ENCODE results near the gene HTN3.

DNA sequence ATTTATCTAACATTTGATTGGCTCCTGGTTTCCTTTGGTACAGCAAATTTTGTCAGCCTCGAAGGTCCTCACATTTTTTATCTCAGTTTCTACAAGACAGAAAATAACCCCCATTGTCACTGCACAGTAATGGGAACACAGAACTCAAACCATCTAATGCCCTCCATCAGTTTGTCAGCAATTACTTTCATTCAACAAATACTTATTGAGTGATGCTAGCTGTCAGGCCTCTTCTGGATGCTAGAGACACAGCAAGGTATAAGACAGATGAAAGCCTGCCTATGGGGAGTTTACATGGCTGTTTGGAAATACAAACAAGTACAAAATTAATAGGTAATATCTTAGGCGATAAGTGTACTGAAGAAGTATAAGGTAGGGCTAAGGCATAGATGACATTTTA, 5.0 kb upstream of the HTN3 start:
- TF ChIP-seq, protein P1, sequence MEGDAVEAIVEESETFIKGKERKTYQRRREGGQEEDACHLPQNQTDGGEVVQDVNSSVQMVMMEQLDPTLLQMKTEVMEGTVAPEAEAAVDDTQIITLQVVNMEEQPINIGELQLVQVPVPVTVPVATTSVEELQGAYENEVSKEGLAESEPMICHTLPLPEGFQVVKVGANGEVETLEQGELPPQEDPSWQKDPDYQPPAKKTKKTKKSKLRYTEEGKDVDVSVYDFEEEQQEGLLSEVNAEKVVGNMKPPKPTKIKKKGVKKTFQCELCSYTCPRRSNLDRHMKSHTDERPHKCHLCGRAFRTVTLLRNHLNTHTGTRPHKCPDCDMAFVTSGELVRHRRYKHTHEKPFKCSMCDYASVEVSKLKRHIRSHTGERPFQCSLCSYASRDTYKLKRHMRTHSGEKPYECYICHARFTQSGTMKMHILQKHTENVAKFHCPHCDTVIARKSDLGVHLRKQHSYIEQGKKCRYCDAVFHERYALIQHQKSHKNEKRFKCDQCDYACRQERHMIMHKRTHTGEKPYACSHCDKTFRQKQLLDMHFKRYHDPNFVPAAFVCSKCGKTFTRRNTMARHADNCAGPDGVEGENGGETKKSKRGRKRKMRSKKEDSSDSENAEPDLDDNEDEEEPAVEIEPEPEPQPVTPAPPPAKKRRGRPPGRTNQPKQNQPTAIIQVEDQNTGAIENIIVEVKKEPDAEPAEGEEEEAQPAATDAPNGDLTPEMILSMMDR (IDR thresholded peaks at IDR 0.05; ENCODE audit: poor library complexity, severe bottlenecking), result no peak
- TF ChIP-seq EZH2 (IDR thresholded peaks at IDR 0.05; ENCODE audit: borderline replicate concordance, insufficient read depth, low read length, poor library complexity, severe bottlenecking) (no peak), SMC3 (conservative IDR thresholded peaks at IDR 0.05; ENCODE audit: poor library complexity) (no peak), EP300 (conservative IDR thresholded peaks at IDR 0.05; ENCODE audit: poor library complexity, severe bottlenecking) (peak; percentile 93), POLR2AphosphoS5 (IDR thresholded peaks at IDR 0.05) (peak; percentile 75)
- TF ChIP-seq, protein P2, sequence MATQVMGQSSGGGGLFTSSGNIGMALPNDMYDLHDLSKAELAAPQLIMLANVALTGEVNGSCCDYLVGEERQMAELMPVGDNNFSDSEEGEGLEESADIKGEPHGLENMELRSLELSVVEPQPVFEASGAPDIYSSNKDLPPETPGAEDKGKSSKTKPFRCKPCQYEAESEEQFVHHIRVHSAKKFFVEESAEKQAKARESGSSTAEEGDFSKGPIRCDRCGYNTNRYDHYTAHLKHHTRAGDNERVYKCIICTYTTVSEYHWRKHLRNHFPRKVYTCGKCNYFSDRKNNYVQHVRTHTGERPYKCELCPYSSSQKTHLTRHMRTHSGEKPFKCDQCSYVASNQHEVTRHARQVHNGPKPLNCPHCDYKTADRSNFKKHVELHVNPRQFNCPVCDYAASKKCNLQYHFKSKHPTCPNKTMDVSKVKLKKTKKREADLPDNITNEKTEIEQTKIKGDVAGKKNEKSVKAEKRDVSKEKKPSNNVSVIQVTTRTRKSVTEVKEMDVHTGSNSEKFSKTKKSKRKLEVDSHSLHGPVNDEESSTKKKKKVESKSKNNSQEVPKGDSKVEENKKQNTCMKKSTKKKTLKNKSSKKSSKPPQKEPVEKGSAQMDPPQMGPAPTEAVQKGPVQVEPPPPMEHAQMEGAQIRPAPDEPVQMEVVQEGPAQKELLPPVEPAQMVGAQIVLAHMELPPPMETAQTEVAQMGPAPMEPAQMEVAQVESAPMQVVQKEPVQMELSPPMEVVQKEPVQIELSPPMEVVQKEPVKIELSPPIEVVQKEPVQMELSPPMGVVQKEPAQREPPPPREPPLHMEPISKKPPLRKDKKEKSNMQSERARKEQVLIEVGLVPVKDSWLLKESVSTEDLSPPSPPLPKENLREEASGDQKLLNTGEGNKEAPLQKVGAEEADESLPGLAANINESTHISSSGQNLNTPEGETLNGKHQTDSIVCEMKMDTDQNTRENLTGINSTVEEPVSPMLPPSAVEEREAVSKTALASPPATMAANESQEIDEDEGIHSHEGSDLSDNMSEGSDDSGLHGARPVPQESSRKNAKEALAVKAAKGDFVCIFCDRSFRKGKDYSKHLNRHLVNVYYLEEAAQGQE (IDR thresholded peaks at IDR 0.05; ENCODE audit: borderline replicate concordance), result peak; percentile 33
